Stimulated activated CD4-positive, alpha-beta T cell treated with anti-CD3 and anti-CD28 coated beads, TNF-alpha, amount 100 ng/mL, for 1 hour (primary cell): Measurements from ENCODE around the gene SREBF1.
A peak's percentile ranks its signal among the peaks of the same experiment; 100 is the strongest.

Experiments
- DNase-seq, 3 donors: peaks; one replicate each; pipeline ENCODE4 v3.0.0-alpha.2; 2020; ENCODE audit warnings: low read depth in 3 of 3, low spot score in 1 of 3

SREBF1 gene

DNA sequence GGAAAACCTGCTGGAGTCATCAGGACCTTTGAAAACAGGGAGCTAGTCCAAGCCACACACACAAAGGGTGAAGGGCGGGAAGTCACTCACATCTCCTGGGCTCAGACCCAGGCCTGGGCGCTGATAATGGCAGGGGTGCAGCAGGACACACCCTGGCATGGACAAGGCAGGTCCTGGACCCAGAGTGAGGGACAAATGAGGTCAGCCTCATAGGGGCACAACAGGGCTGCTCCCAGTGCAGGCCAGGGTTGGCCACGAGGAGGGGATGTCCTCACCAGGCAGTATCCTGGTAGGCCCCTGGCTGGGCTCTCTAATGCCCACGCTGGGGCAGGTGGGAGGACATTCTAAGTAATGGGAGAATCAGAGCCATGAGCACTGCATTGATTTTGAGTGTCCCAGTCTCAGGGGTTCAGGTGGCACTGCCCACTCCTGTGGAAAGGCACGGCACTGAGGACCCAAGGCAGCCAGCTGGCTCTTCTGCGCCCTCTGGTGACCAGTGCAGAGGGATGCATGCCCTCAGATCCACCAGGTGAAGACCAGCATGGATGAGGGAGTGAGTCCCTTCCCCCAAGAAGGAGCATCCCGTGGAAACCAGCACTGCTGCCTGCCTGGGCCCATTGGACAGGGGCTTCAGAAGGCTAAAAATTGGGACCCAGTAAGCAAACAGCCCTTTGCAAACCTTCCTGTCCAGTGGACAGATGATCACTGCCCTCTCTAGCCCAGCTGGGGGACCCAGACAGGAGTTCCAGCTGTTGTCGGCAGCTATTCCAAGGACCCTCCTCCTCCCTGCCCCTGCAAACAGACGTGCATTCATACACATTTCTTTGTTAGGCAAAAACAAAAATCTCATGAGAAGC, 23.4 kb upstream of the SREBF1 start:
- DNase-seq, result peak in 2 of 3 donors; percentile 54 to 55

- DNase-seq, result no peak
Observed at GRCh38 chr17:17857496-17857895, 20.7 kb upstream of the SREBF1 start.

- DNase-seq, result no peak
Observed at GRCh38 chr17:17856386-17856785, 19.6 kb upstream of the SREBF1 start.

- no peak for DNase-seq
Observed at GRCh38 chr17:17855976-17856375, 19.2 kb upstream of the SREBF1 start.

DNA sequence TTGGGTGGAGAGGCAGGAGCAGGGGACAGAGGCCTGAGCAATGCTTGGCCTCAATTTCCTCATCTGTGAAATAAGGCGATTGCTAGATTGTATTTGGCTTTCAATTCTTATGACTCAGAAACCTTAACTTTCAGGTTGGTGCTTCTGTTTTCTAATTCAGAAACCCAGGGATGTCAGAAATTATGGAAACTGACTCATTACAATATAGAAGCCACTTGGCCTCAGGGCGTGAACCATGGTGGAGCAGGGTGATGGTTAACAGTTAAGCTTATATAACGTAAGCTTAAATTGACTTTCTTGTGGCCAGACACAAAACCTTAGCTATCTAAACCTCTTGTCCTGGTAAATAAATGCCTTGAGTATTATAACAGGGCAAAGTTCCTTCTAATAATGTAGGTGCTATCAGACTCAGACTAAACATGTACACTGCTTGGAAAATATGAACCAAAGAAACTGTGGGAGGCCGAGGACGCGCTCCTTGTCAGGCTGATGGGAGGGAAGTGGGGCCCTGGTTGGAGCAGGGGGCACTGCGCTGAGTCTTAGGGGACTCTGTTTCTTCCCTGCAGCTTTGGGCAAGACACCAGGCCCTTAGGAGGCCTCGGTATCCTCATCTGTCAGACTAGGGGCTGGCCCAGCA, 17.1 kb upstream of the SREBF1 start:
- no peak for DNase-seq

DNA sequence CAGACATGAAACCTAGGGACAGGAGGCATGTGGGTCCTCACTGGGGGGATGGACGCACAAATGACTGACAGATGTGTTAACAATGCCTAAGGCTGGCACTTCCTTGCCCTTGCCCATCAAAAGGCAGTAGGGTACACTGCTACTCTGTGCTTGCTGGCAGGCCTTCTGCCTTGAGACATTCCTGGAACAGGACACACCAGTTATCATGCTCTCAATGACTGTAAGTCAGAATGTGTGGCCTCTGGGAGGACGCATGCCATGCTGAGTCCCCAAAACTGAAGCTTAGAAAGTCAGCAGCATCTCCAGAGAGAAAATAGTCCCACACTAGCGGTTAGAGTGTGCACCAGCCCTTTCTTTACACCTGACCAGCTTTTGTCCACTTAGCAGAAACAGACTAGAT, 16.1 kb upstream of the SREBF1 start:
- no peak for DNase-seq

DNA sequence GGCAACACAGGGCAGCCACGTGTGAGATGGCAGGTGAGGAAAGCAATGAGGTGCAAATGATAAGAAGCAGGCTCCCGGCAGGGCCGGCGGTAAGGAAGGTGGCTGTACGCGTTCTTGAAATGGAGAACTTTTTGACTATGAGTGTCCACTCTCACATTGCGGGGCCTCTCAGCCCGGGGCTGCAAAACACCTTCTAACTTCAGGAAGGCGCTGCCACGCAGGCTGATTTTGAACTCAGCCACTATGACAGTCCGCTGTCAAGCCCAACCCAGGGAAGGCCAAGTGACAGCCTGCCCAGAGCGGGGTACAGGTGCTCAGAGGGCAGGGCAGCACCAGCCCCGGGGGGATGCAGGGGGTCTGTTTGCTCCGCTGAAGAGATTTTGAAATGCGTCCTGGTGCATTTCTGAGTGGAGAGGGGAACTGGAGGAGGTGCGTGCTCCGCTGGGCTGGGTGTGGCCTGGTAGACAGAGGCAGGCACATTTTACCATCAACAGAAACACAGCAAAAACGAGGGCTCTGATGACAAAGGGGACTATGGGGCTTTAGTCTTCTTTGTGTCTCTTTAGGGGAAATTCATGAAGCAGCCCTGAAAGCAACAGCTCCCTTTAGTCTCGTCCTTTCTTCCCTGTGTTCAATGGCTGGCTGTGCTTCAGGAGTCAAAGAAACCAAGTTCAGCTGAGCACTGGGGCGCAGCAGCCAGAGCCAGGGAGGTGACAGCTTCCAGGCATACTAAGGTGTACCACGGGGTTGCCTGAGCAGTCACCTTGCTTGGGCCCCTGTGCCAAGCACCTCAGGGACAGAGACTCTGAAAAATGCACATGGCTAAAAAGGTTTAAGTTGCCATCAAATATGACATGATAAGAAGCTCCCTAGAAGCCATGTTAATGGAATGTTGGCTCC, 14.6 kb upstream of the SREBF1 start:
- no peak for DNase-seq

- no peak for DNase-seq
Observed at GRCh38 chr17:17849845-17850373, 13.1 kb upstream of the SREBF1 start.

DNA sequence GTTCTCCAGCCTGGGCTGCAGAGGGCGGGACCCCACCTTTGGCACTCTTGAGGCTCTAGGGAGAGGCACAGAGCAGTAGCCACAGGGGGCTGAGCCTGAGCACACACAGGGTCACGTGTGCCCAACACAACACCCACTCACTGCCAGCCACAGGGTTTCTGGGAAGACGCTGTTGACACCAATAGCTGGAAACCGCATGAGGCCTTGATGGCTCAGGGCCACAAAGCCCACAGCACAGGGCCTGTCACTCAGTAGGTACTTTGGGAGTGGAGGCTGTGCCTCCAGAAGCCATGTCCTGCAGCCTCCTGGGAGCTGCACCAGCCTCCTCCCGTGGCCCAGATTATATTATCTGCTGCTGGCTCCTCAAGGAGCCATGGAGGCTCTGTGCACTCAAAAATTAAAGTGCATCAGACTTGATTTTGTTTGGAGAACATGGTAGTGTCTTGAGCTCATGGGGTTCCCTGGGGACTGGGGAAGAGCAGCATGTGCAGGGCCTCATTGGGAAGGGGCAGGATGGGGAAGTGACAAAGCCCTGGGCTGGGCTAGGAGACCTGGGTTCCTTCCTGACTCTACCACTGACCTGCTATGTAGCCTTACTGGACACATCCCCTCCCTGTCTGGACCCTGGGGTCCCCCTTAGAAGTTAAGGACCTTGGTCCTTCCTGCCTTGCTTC, 12.5 kb upstream of the SREBF1 start:
- DNase-seq, result peak; percentile 52 to 60 (median 59)

- DNase-seq, result no peak
Observed at GRCh38 chr17:17848311-17849082, 11.7 kb upstream of the SREBF1 start.

GRCh38 chr17:17847726-17848125, 10.9 kb upstream of the SREBF1 start:
- DNase-seq, result no peak

- no peak for DNase-seq
Observed at GRCh38 chr17:17847118-17847689, 10.4 kb upstream of the SREBF1 start.

- DNase-seq, result no peak
Observed at GRCh38 chr17:17846645-17847044, 9.9 kb upstream of the SREBF1 start.

DNA sequence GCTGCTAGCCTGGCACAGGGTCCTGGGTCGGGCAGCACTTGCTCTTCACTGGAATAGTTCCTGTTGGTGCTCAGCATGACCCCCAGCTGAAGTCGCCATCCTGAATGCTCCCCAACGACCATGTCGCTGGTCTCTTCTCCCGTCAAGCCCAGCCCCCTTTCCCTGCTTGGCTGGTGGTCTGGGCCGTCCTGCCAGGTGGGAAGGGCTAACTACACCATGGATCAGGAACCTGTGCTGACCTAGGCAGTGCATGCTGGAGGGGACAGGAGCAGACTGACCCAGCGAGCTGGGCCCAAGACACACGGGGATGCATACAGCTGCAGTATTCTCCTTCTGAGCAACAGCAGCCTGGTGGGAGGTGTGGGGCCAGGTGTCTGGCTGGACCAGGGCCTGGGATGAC, 9.2 kb upstream of the SREBF1 start:
- no peak for DNase-seq

- no peak for DNase-seq
Observed at GRCh38 chr17:17845046-17845775, 8.4 kb upstream of the SREBF1 start.

DNA sequence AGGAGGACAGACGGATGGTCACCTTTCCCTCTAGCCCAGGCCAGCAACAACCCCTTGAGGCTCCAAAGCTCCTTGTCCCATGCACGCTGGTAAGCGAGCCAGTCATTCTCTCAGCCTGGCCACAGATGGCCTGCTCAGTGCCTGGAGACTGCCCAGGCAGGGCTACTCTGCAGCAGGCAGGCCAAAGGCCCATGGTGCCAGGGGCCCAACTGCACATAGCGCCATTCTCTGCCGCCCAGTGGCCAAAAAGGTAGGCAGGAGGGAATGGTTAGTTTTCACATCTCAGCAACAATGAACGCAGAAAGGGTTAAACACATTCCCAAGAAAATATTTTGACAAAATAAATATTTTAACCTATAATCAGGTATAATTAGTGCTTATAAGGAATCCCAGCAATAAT, 7.7 kb upstream of the SREBF1 start:
- DNase-seq, result no peak

DNA sequence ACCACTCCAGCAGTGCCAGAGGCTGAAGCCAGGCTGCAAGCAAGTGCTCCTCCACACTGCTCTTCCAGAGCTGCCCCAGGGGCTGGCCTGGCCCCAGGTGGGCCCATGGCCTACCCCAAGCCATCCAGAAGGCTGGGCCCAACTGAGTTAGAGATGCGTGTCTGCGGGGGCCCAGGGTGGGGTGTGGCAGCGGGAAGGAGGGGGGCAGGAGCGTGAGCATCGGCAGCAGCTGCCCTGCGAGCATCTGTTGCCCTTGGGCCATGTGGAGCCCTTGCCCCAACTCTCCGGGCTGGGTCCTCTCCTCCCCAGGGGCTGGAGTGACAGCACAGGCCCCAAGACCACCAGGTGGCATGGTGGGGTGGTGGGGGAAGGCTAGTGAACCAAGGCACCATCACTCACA, 7.3 kb upstream of the SREBF1 start:
- DNase-seq, result no peak

GRCh38 chr17:17843096-17843495, 6.3 kb upstream of the SREBF1 start:
- DNase-seq, result no peak
